RWPE1 (cell line): ENCODE data around the gene DENND1A.

Experiments used
- CTCF ChIA-PET: fragments of 350-600 bp; sonication (Branson Sonifier 250); formaldehyde crosslinking; extraction: SDS; loops from one replicate; lab custom pipeline; 2021; lab: Yijun Ruan, JAX
- POLR2A ChIA-PET: fragments of 400-600 bp; formaldehyde crosslinking; extraction: SDS; loops from one replicate; lab custom pipeline; 2020; ENCODE audit warnings: antibody characterized with exemption; ENCODE audit not compliant: low non-redundant PET; lab: Yijun Ruan, JAX
- DNase-seq: peaks from one replicate; pipeline ENCODE4 v3.0.0; 2012; ENCODE audit warnings: low spot score
- H3K27ac ChIP-seq: fragments of 450-650 bp; 2 replicates; pipeline ENCODE4 v1.5.1; 2017
- TF ChIP-seq, protein P1 (sequence below): fragments of 450-650 bp; conservative IDR thresholded peaks from 2 replicates; pipeline ENCODE4 v1.5.1; 2017; ENCODE audit warnings: low read depth, mild to moderate bottlenecking

DENND1A gene

DNA sequence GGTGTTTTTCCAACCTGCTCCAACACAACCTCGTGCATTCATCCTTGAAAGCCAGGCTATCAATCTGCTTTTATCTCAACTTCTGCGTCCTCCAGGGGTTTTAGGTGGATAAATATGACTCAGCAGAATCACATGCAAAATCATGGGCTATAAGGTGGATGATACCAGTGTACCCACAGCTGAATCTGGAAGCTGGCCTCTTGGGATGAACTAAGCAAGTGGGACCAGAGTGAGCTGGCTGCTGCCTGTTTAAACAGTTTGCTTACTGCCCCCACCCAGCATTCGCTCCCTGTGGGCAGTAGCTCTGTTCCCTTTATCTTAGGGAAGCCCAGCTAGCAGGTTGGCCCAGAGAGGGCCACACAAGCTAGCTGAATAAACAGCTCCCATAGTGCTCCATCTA is 379.9 kb downstream of the DENND1A start:
- DNase-seq: no peak
- ChIA-PET CTCF (no interaction called here), POLR2A (no interaction called here)
- no peak overlapping the region for H3K27ac ChIP-seq
- TF ChIP-seq, protein P1, sequence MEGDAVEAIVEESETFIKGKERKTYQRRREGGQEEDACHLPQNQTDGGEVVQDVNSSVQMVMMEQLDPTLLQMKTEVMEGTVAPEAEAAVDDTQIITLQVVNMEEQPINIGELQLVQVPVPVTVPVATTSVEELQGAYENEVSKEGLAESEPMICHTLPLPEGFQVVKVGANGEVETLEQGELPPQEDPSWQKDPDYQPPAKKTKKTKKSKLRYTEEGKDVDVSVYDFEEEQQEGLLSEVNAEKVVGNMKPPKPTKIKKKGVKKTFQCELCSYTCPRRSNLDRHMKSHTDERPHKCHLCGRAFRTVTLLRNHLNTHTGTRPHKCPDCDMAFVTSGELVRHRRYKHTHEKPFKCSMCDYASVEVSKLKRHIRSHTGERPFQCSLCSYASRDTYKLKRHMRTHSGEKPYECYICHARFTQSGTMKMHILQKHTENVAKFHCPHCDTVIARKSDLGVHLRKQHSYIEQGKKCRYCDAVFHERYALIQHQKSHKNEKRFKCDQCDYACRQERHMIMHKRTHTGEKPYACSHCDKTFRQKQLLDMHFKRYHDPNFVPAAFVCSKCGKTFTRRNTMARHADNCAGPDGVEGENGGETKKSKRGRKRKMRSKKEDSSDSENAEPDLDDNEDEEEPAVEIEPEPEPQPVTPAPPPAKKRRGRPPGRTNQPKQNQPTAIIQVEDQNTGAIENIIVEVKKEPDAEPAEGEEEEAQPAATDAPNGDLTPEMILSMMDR: no peak

DNA sequence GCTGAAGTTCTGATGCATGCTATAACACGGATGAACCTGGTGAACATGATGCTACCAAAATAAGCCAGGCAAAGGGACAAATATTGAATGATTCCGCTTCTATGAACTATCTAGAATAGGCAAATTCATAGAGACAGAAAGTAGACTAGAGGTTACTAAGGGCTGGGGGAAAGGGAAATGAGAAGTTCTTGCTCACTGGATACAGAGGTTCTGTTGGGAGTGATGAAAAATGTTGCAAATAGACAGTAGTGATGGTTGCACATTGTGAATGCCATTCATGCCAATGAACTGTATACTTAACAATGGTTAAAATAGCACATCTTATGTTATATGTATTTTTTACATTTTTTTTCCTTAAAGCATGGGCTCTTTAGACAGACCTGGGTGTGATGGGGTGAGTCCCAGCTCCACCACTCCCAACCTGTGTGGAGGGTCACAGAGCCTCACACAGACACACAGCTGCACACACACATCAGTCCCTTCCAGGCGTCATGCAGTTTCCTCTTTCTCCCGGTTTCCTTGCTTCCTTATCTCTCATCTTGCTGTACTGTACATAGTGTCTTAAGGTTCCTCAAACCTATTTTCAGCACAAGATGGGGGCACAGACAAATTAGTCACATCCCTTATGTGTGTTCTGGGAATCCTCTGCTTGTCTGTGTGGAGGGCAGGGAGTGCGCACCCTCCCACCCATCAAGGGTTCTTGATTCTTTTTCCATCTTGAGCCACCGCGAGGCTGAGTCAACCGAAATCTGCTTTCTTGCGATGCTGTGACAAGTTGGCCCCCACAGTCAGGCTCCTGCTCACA is 381.0 kb downstream of the DENND1A start:
- POLR2A ChIA-PET: no interaction called here
- no peak overlapping the region for H3K27ac ChIP-seq
- CTCF ChIA-PET: no interaction called here
- DNase-seq: no peak
- TF ChIP-seq, protein P1: no peak

GRCh38 chr9:123544007-123544827 is 385.7 kb downstream of the DENND1A start:
- ChIA-PET CTCF (interaction anchor here (0.5 to 1.7 kb wide), 13 partner anchors 12 to 1385 kb away, joined by 3 to 5 read pairs (median 4); no protein-coding TSS in a partner anchor), POLR2A (no interaction called here)
- TF ChIP-seq, protein P1: peak; percentile 97
- H3K27ac ChIP-seq: no peak overlapping the region
- peak; percentile 59 for DNase-seq

- no peak overlapping the region for H3K27ac ChIP-seq
- ChIA-PET POLR2A (no interaction called here), CTCF (interaction anchor here (0.5 to 1.7 kb wide), 10 partner anchors 11 to 812 kb away, joined by 3 to 5 read pairs (median 4); no protein-coding TSS in a partner anchor)
- TF ChIP-seq, protein P1: no peak
- DNase-seq: no peak
These were observed 386.4 kb downstream of the DENND1A start for GRCh38 chr9:123543492-123543891.

DNA sequence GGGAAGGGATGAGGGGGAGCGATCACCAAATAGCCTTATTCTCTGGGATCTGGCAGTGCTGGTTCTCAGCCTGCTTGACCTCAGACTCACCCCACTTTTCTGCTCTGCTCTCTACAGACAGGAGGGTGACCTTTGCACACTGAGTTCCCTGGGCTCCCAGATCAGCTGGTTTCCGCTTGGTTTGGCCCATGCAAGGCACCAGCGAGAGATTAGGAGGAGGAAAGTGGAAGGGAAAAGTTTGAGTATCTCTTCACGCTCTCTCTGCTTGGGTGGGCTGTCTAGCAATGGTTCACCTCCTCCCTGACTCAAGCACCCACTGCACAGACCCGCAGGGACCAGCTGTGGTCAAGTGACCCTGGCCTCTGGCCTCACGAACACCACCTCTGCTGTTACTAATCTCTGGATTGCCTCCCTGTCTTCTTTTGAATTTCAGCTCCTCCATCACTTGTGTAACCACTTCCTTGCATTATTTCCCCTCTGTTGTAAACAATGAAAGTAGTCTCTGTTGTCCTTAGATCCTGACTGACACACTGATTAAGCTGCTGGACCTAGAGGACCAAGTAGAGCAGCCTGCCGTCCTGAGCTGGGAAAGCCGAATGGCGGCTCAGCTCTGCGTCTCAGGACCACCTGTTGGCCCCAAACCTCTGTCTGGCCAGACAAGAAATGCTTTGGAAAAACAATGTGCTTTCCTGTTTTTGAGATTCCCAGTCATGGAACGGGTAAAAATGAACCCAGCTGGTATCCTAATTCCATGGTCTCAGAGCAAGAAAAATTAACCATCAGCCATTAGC is 387.3 kb downstream of the DENND1A start:
- ChIA-PET CTCF (interaction anchor here (0.6 kb wide), 1 partner anchor 1262 kb away, joined by 3 read pairs; no protein-coding TSS in a partner anchor), POLR2A (no interaction called here)
- no peak overlapping the region for H3K27ac ChIP-seq
- TF ChIP-seq, protein P1: no peak
- DNase-seq: no peak
